GM12873 (cell line): Measurements from ENCODE around the gene PIAS4.

Experiments
- CTCF ChIP-seq: IDR thresholded peaks from 2 replicates; pipeline ENCODE4 v1.5.1; 2012; ENCODE audit warnings: low read depth, mild to moderate bottlenecking, moderate library complexity, low read length, control low read depth; ENCODE audit not compliant: insufficient read depth; ENCODE audit errors: missing control alignments

The PIAS4 gene

DNA sequence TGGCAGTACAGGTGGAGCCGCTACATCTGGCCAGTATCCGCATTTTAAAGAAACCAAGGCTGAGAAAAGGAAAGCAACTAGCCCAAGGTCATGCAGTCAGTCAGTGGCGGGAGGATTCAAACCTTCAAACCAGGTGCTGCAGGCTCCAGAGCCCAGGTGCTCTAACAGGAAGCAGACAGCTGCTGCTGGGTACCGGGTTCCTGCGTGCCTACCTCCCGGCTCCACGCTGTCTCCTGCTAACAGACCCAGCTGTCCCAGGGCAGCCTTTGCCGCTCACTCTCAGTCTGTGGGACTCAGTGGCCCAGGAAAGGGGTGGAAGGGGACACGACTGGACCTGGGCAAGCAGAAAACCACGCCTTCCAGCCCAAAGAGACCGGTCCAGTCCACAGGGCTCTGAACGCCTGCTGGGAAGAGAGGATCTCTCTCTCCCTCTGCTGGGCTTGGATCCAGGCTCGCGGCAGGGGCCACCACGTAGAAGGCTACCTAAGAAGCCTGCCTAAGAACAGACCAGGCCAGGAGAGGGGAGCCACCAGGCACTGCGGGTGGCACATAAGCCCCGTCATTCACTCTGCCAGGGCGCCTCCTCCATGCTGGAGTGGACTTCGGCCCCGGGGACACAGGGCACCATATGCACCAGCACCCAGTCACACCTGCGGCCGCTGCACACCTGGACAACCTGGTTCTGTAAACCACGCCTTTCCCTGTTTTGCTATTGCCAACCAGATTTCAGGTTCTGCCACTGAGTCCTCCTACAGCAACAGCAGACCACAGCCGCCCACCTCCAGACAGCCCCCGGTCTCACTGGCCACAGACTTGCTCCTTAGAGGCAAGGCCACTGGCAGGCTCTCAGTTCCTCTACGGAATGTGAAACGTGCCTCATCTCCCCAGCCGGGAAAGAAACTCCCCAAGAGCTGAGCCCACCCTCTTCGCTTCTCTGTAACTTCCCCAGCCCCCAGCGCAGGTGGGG is 41.2 kb upstream of the PIAS4 start:
- TF ChIP-seq CTCF = no peak

DNA sequence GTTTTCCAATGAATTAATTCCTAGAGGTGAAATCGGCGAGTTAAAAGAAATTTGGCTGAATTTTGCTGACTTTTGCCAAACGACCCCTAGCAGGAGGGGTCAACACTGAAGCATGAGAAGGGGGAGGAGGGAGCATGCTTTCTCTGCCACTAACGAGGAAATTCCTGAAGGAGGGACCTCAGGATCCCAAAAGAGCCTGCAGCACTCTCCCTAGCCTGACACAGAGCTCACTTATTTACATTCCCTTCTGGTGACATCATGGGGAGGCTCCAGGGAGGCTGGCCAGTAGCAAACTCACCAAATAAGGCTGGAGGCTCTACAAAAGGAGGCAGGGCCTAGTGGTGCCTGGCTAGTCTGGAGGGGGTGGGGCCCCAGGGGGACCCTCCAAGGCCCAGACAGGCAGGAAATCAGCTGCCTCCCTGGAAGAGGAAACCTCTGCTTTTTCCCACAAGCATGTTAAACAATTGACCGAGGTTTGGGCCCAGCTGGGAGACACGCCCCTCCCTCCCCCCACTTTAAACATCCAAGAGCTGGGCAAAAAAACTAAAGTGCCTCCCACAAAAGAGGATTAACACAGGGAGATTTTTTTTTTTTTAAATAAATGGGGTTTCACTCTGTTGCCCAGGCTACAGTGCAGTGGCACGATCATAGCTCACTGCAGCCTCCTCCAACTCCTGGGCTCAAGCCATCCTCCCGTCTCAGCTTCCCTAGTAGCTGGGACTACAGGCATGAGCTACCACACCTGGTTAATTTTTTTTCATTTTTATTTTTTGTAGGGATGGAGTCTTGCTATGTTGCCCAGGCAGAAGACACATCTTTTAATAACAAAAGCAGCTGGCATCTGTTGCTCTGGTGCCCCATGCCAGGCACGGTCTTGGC is 38.7 kb upstream of the PIAS4 start:
- TF ChIP-seq CTCF = no peak

- no peak for TF ChIP-seq CTCF
These were observed 37.9 kb upstream of the PIAS4 start for GRCh38 chr19:3969435-3970312.

GRCh38 chr19:3970313-3970807 is 37.2 kb upstream of the PIAS4 start:
- TF ChIP-seq CTCF = no peak

DNA sequence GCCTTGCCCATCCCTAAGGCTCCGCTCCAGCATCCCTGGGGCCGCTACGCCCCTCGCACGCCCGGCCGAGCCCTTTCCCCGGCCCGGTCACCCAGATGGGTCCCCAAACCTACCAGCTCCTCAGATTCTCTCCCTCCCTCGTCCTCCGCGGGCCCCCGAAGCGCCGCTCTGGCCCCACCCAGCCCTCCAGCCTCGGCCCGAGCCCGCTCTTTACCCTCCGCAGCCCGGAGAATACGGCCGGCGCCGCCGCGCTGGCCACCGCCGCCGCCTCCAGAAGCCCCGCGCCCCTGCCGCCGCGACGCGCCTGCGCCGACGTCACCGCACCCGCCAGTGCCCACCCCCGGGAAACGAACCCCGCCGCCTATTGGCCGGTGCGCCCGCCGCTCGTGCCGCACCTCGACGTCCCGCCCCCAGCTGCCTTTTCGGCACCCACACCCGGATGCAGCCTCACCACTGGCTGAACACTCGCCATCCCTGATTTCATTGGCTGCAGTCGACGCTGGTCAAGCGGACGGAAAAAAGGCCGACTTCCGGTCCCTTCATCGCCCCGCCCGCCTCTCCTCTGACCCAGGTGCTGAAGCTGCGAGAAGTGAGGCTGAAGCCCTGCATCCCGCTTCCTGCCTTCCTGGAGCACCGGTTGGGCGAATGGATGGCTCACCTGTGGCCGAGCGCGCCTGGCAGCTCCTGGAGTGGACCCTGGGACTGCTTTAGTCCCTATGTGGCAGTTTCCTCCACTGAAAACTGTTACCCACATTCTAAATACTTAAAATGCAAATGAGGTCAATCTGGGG is 36.5 kb upstream of the PIAS4 start, which contains the start of gene DAPK3:
TSS of gene DAPK3 (minus strand) at position 292 of the 791 bp plus-strand sequence. CDS start 1,364 bp downstream, outside the sequence.
- no peak for TF ChIP-seq CTCF

DNA sequence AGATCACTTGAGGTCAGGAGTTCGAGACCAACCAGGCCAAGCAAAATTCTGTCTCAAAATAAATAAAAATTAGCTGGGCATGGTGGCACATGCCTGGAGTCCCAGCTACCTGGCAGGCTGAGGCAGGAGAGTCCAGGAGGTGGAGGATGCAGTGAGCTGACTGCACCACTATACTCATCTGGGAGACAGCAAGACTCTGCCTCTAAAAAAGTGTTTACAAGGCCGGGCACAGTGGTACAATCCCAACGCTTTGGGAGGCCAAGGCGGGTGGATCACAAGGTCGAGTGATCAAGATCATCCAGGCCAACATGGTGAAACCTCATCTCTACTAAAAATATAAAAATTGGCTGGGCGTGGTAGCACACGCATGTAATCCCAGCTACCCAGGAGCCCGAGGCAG is 32.4 kb upstream of the PIAS4 start:
- no peak for TF ChIP-seq CTCF
